ENCODE measurements around the gene AKIRIN2. TPM values are rescaled to one million over a fixed set of nuclear protein-coding genes. Genes with fewer than 3 reads are reported as not detected.
"Not testable (repeated sequence)": the region's sequence is repeated elsewhere in the genome, so short reads cannot be mapped to it uniquely, and the experiment has no call there.

The AKIRIN2 gene
- total RNA-seq, 8 experiments from 2014 or later = 11.7 to 61.0 (median 35.8) TPM

DNA sequence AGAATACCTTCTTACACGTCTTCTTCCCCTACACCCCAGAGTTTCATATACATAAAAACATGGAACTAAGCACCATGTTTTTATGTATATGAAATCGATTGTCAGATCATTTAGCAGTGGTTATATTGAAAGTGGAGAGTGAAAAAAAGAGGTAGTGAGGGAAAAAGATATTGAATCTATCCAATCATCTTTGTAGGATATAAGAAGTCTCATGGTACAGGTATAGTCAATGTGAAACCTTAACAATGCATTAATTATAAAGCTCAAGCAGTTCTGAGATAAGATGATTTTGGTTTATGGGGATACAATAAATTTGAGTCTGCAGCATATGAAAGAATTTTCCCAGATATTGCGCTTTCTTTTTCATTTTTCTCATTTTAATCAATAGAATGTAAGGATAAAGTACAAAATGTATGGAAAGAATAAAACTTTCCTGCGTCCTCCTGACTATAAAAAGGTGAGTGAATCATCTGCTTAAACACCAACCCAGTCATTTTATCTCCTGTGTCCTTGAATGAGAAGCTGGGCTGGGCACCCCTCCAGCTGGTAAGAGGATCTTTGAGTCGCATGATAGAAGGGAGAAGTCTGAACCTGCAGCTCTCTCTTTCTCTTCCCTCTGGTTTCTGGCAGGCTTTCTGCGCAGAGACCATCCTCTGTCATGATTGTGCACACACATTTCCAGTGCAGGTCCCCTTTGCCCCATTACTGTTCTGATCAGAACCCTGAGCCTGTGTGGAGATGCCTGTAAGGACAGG lies 28.1 kb upstream of the AKIRIN2 start:
- in situ Hi-C loops (cut with MboI; ENCODE audit: low pct_unique_long_range_greater_than_20kb in 2 of 9, low sequenced_read_pairs in 9 of 9, unreplicated experiment in 9 of 9) = no loop called here
- ATAC-seq (replicated peaks in 6 of 8) = no peak
- Histone ChIP-seq H3K4me3 (no peak overlapping the region), H3K27ac (no peak overlapping the region), H3K4me1 (replicated peaks in 1 of 2) (no peaks in the 10 kb centered on the region)
- 43 to 100% (median 74%) methylated on average over 2 to 6 of the region's 6 CpGs for WGBS, 10 experiments

- Histone ChIP-seq H3K4me1 (replicated peaks in 1 of 2) (peaks cover under 1 to 2% of the 10 kb centered on the region in 2 donors), H3K27ac (no peak overlapping the region), H3K4me3 (no peak overlapping the region)
- in situ Hi-C loops (cut with MboI; ENCODE audit: low pct_unique_long_range_greater_than_20kb in 2 of 9, low sequenced_read_pairs in 9 of 9, unreplicated experiment in 9 of 9) = no loop called here
- 0 to 100% (median 83%) methylated on average over 1 to 3 of the region's 3 CpGs; no CpG with 5 or more reads in 3 of the 10 experiments for WGBS, 10 experiments
- ATAC-seq (replicated peaks in 6 of 8) = no peak
Observed at GRCh38 chr6:87728706-87729105, 26.7 kb upstream of the AKIRIN2 start.

- 88 to 100% (median 93%) methylated on average over 1 to 4 of the region's 4 CpGs; no CpG with 5 or more reads in 3 of the 10 experiments for WGBS, 10 experiments
- peaks cover 10% of the 10 kb centered on the region in 2 donors for H3K4me1 ChIP-seq (replicated peaks in 1 of 2)
- in situ Hi-C loops (cut with MboI; ENCODE audit: low pct_unique_long_range_greater_than_20kb in 2 of 9, low sequenced_read_pairs in 9 of 9, unreplicated experiment in 9 of 9) = no loop called here
- no peak overlapping the region for H3K4me3 ChIP-seq
- H3K27ac ChIP-seq = no peak overlapping the region
- ATAC-seq (replicated peaks in 6 of 8) = no peak
Observed at GRCh38 chr6:87724983-87725811, 23.2 kb upstream of the AKIRIN2 start.

DNA sequence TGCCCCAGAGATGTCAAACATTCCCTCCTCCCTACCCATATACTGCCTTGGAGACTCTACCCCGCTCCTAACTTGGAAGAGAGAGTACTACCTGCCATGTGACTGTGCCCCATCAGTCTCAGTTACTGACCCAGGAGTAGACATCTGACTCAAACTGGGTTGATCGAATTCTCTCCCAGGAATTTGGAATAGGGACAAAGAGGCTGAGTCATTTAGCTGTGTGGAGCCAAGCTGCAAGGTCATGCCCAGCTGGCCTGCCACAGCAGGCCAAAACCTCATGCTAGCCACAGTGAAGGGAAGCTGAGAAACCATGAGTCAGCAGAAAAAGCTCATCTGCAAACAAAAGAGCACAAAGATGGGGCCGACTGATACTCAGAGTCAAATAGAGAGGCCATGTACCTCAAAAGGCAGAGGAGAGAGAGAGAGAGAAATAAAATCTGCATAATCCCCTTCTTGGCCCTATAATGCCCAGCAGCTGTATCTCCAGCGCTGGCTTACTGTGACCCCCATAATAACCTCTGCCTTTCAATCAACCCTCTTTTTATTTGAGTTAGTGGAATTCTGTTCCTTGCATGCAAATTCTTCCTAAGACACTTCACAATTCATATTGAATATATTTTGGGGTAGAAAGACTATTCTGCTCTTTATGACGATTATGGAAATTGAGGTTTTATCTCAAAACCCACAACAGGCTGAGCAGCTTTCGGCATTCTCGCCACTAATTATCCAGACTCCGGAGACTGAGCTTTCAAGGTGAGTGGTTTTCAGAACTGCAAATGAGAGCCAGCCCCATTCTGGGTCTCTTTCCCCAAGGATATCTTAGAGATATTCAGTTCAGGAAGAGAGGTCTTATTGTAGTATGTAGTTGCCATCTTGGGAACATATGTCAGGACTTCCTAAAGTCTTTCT lies 21.4 kb upstream of the AKIRIN2 start:
- H3K4me3 ChIP-seq = no peak overlapping the region
- H3K4me1 ChIP-seq (replicated peaks in 1 of 2) = peaks cover 10% of the 10 kb centered on the region in 2 donors
- in situ Hi-C loops (cut with MboI; ENCODE audit: low pct_unique_long_range_greater_than_20kb in 2 of 9, low sequenced_read_pairs in 9 of 9, unreplicated experiment in 9 of 9) = no loop called here
- peak; percentile 71 to 99 (median 99) for ATAC-seq (replicated peaks in 6 of 8)
- peak overlapping the region; percentile 23 to 27 for H3K27ac ChIP-seq
- 20 to 93% (median 66%) methylated on average over 1 to 7 of the region's 8 CpGs for WGBS, 10 experiments

GRCh38 chr6:87722540-87723169 lies 20.6 kb upstream of the AKIRIN2 start:
- Histone ChIP-seq H3K4me3 (no peak overlapping the region), H3K4me1 (replicated peaks in 1 of 2) (peaks cover 10% of the 10 kb centered on the region in 2 donors), H3K27ac (no peak overlapping the region)
- no peak for ATAC-seq (replicated peaks in 6 of 8)
- WGBS, 10 experiments = 34 to 100% (median 66%) methylated on average over 1 to 4 of the region's 4 CpGs; no CpG with 5 or more reads in 1 of the 10 experiments
- in situ Hi-C loops (cut with MboI; ENCODE audit: low pct_unique_long_range_greater_than_20kb in 2 of 9, low sequenced_read_pairs in 9 of 9, unreplicated experiment in 9 of 9) = no loop called here

DNA sequence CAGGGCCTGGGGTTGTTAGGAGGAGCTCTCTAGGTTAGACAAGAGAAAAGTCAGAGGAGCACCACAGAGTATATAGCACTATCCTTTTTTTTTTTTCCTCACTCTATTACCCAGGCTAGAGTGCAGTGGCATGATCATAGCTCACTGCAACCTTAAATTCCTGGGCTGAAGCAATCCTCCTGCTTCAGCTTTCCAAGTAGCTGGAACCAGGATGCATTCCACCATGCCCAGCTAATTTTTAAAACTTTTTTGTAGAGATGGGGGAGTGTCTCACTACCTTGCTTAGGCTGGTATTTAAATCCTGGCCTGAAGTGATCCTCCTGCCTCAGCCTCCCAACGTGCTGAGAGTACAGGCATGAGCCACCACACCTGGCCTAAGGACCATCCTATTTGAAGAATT lies 19.3 kb upstream of the AKIRIN2 start:
- WGBS, 10 experiments = 0 to 100% (median 38%) methylated on average over 1 of the region's 1 CpG; no CpG with 5 or more reads in 7 of the 10 experiments
- no peak for ATAC-seq (replicated peaks in 6 of 8)
- Histone ChIP-seq H3K4me1 (replicated peaks in 1 of 2) (peaks cover 10% of the 10 kb centered on the region in 2 donors), H3K4me3 (no peak overlapping the region), H3K27ac (no peak overlapping the region)
- in situ Hi-C loops (cut with MboI; ENCODE audit: low pct_unique_long_range_greater_than_20kb in 2 of 9, low sequenced_read_pairs in 9 of 9, unreplicated experiment in 9 of 9) = no loop called here

GRCh38 chr6:87718662-87719433 lies 16.8 kb upstream of the AKIRIN2 start:
- Histone ChIP-seq H3K4me1 (replicated peaks in 1 of 2) (peaks cover 10% of the 10 kb centered on the region in 2 donors), H3K27ac (no peak overlapping the region), H3K4me3 (no peak overlapping the region)
- in situ Hi-C loops (cut with MboI; ENCODE audit: low pct_unique_long_range_greater_than_20kb in 2 of 9, low sequenced_read_pairs in 9 of 9, unreplicated experiment in 9 of 9) = no loop called here
- ATAC-seq (replicated peaks in 6 of 8) = peak in 3 of 8 experiments; percentile 32 to 40 (median 33)
- WGBS, 10 experiments = 83 to 100% (median 92%) methylated on average over 1 to 8 of the region's 9 CpGs; no CpG with 5 or more reads in 1 of the 10 experiments

- Histone ChIP-seq H3K4me3 (no peak overlapping the region), H3K4me1 (replicated peaks in 1 of 2) (no peaks in the 10 kb centered on the region), H3K27ac (no peak overlapping the region)
- WGBS, 10 experiments = 30 to 100% (median 86%) methylated on average over 1 to 4 of the region's 4 CpGs; no CpG with 5 or more reads in 1 of the 10 experiments
- in situ Hi-C loops (cut with MboI; ENCODE audit: low pct_unique_long_range_greater_than_20kb in 2 of 9, low sequenced_read_pairs in 9 of 9, unreplicated experiment in 9 of 9) = no loop called here
- no peak for ATAC-seq (replicated peaks in 6 of 8)
Observed at GRCh38 chr6:87716928-87717614, 15.0 kb upstream of the AKIRIN2 start.

DNA sequence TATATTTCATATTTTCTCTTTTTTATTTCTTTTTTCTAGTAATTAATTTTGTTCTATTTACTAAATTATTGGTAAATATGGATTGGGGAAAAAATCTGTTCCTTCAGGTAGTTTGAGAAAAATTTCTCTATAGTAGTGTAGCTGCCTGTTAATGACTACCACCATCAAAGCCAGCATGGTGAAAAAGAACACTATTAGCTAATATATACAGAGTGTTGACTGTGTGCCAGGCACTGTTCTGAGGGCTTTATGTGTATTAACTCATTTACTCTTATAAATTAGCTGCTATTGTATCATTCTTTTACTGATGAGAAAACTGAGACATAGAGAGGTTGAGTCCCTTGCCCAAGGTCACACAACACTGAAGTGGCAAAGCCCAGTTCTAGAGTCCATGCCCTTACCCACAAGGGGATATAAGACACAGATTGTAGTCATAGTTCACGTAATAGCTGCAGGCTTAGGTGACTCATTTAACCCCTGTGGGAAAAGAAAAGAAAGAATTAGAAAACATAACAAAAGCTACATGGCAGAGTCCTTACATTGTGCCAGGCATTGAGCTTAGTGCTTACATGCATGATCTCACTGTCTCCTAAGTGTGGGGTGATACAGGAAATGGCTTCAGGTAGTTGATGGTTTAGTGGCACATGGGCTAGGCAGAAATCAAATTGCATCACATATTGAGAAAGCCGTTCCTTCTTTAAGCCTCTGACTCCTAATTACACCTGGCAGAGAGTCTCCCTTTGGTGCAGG lies 12.2 kb upstream of the AKIRIN2 start:
- WGBS, 10 experiments = 20 to 100% (median 85%) methylated on average over 1 to 2 of the region's 2 CpGs; no CpG with 5 or more reads in 3 of the 10 experiments

DNA sequence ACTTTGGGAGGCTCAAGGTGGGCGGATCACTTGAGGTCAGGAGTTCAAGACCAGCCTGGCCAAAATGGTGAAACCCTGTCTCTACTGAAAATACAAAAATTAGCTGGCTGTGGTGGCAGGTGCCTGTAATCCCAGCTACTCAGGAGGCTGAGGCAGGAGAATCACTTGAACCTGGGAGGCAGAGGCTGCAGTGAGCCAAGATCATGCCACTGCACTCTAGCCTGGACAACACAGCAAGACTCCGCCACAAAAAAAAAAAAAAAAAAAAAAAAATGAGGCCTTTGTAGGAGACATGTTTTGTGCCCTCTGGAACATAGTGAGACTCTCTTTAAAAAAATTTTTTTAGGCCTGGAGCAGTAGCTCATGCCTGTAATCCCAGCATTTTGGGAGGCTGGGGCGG lies 10.7 kb upstream of the AKIRIN2 start:
- in situ Hi-C loops (cut with MboI; ENCODE audit: low pct_unique_long_range_greater_than_20kb in 2 of 9, low sequenced_read_pairs in 9 of 9, unreplicated experiment in 9 of 9); H3K4me1 ChIP-seq (replicated peaks in 1 of 2); H3K27ac ChIP-seq; H3K4me3 ChIP-seq; ATAC-seq (replicated peaks in 6 of 8): not testable (repeated sequence)
- WGBS, 10 experiments = 60 to 100% (median 83%) methylated on average over 1 to 3 of the region's 3 CpGs; no CpG with 5 or more reads in 5 of the 10 experiments

More for the DNA sequence above, 12.2 kb upstream of the AKIRIN2 start:
- no peak overlapping the region for H3K4me3 ChIP-seq
- no peak for ATAC-seq (replicated peaks in 6 of 8)
- no peak overlapping the region for H3K27ac ChIP-seq
- H3K4me1 ChIP-seq (replicated peaks in 1 of 2) = no peaks in the 10 kb centered on the region
- in situ Hi-C loops (cut with MboI; ENCODE audit: low pct_unique_long_range_greater_than_20kb in 2 of 9, low sequenced_read_pairs in 9 of 9, unreplicated experiment in 9 of 9) = no loop called here

DNA sequence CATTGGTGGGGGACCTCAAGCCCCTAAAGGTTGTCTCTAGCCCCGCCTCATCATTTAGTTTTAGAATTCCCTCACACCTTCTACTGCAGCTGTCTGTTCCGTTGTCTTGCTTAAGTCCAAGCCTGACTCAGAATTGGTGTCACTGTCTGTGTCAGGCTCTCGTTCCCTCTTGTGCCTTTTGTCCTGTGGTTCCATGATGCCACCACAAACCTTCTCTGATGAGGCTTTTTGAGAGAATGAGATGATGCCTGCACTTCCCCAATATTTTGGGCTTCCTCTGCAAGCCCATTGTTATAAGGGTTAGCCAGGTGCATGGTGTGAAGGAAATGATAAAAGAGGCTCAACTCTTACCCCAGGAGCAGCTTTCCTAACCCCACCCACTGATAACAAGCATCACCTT lies 8.1 kb upstream of the AKIRIN2 start:
- H3K4me3 ChIP-seq = no peak overlapping the region
- in situ Hi-C loops (cut with MboI; ENCODE audit: low pct_unique_long_range_greater_than_20kb in 2 of 9, low sequenced_read_pairs in 9 of 9, unreplicated experiment in 9 of 9) = no loop called here
- H3K27ac ChIP-seq = no peak overlapping the region
- ATAC-seq (replicated peaks in 6 of 8) = no peak
- no peaks in the 10 kb centered on the region for H3K4me1 ChIP-seq (replicated peaks in 1 of 2)
- 10 to 100% (median 86%) methylated on average over 1 to 2 of the region's 3 CpGs; no CpG with 5 or more reads in 4 of the 10 experiments for WGBS, 10 experiments

All from motor neuron (in vitro differentiated cells).